MM.1S (cell line): ENCODE results near the gene SYNGR2.
"Not testable (repeated sequence)": the region's sequence is repeated elsewhere in the genome, so short reads cannot be mapped to it uniquely, and the experiment has no call there.

Experiments used
- DNase-seq: peaks from one replicate; pipeline ENCODE4 v3.0.0-alpha.2; 2015
- H2AFZ ChIP-seq: fragments of 300-600 bp; sonication (generic); 2 replicates; pipeline ENCODE4 v1.6.0; 2016; ENCODE audit warnings: antibody characterized with exemption, low read length
- H3F3A ChIP-seq: fragments of 300-600 bp; sonication (generic); 2 replicates; pipeline ENCODE4 v1.6.1; 2016; ENCODE audit warnings: mild to moderate bottlenecking, antibody characterized with exemption, low read length, moderate library complexity, mixed read lengths; ENCODE audit not compliant: insufficient read depth
- H3K27ac ChIP-seq: fragments of 300-600 bp; sonication (generic); 2 replicates; pipeline ENCODE4 v1.5.1; 2016; ENCODE audit warnings: mild to moderate bottlenecking, low read length
- H3K27me3 ChIP-seq: fragments of 300-600 bp; sonication (generic); replicated peaks from 2 replicates; pipeline ENCODE4 v1.6.0; 2016; ENCODE audit warnings: low read length; ENCODE audit not compliant: insufficient read depth
- H3K36me3 ChIP-seq: fragments of 300-600 bp; sonication (generic); replicated peaks from 2 replicates; pipeline ENCODE4 v1.6.1; 2016; ENCODE audit warnings: mild to moderate bottlenecking, low read length, mixed read lengths; ENCODE audit not compliant: insufficient read depth
- H3K4me1 ChIP-seq: fragments of 300-600 bp; sonication (generic); 2 replicates; pipeline ENCODE4 v1.6.1; 2016; ENCODE audit warnings: low read length, mixed read lengths
- H3K4me2 ChIP-seq: fragments of 300-600 bp; sonication (generic); 2 replicates; pipeline ENCODE4 v1.6.0; 2016; ENCODE audit warnings: low read depth, low read length
- H3K4me3 ChIP-seq: fragments of 300-600 bp; sonication (generic); 2 replicates; pipeline ENCODE4 v1.5.1; 2016; ENCODE audit warnings: low read length, mixed read lengths
- H3K79me2 ChIP-seq: fragments of 300-600 bp; sonication (generic); 2 replicates; pipeline ENCODE4 v1.6.1; 2016; ENCODE audit warnings: mixed run types, low read length, mixed read lengths
- H3K9ac ChIP-seq: fragments of 300-600 bp; sonication (generic); 2 replicates; pipeline ENCODE4 v1.6.1; 2016; ENCODE audit warnings: low read length, mixed read lengths
- H3K9me2 ChIP-seq: fragments of 300-600 bp; sonication (generic); replicated peaks from 2 replicates; pipeline ENCODE4 v1.6.1; 2016; ENCODE audit warnings: mild to moderate bottlenecking, low read length, mixed read lengths; ENCODE audit not compliant: insufficient read depth
- H3K9me3 ChIP-seq: fragments of 300-600 bp; sonication (generic); replicated peaks from 2 replicates; pipeline ENCODE4 v1.6.1; 2016; ENCODE audit warnings: mild to moderate bottlenecking, low read length, mixed read lengths; ENCODE audit not compliant: insufficient read depth
- H4K20me1 ChIP-seq: fragments of 300-600 bp; sonication (generic); 2 replicates; pipeline ENCODE4 v1.6.1; 2016; ENCODE audit warnings: mild to moderate bottlenecking, low read length, moderate library complexity, mixed read lengths; ENCODE audit not compliant: insufficient read depth
- CTCF ChIP-seq: fragments of 300-600 bp; sonication (generic); IDR thresholded peaks from 2 replicates; pipeline ENCODE4 v1.5.1; 2016; ENCODE audit warnings: antibody characterized with exemption, low read length, mixed read lengths
- EZH2 ChIP-seq: fragments of 300-600 bp; sonication (generic); optimal IDR thresholded peaks from 2 replicates; pipeline ENCODE3; 2017; ENCODE audit warnings: low read depth, mild to moderate bottlenecking, antibody characterized with exemption, low read length, mixed read lengths
- EZH2phosphoT487 ChIP-seq: fragments of 300-600 bp; sonication (generic); IDR thresholded peaks from 2 replicates; pipeline ENCODE4 v1.6.1; 2018; ENCODE audit warnings: antibody characterized with exemption, low read length

Gene SYNGR2

GRCh38 chr17:78138204-78139060 lies 29.9 kb upstream of the SYNGR2 start:
- Histone ChIP-seq H4K20me1 (0 out of 2 replicates have a peak, but pooled peaks cover 2% of the 10 kb centered on the region), H3K9me2 (no peaks in the 10 kb centered on the region), H3K9me3 (no peaks in the 10 kb centered on the region), H3K36me3 (peaks cover 4% of the 10 kb centered on the region; the same call in 1 of the 2 replicates), H3K27me3 (no peaks in the 10 kb centered on the region), H2AFZ (no peak overlapping the region), H3F3A (peaks cover 64% of the 10 kb centered on the region), H3K4me2 (no peak overlapping the region), H3K27ac (no peak overlapping the region), H3K9ac (no peak overlapping the region), H3K4me1 (peaks cover 33% of the 10 kb centered on the region), H3K79me2 (peaks cover 34% of the 10 kb centered on the region), H3K4me3 (no peak overlapping the region)
- DNase-seq: no peak
- TF ChIP-seq EZH2 (no peak), EZH2phosphoT487 (no peak), CTCF (no peak)

DNA sequence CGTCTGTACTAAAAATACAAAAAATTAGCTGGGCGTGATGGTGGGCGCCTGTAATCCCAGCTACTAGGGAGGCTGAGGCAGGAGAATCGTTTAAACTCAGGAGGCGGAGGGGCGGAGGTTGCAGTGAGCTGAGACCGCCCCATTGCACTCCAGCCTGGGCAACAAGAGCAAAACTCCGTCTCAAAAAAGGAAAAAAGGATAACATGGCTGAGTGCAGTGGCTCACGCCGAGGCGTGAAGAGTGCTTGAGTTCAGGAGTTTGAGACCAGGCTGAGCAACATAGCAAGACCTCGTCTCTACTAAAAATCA lies 28.6 kb upstream of the SYNGR2 start:
- not testable (repeated sequence) for DNase-seq, H3K4me2 ChIP-seq, H4K20me1 ChIP-seq, H2AFZ ChIP-seq, H3K27me3 ChIP-seq, H3K9ac ChIP-seq, H3K27ac ChIP-seq, H3K36me3 ChIP-seq, H3K4me3 ChIP-seq, H3K9me3 ChIP-seq, H3K9me2 ChIP-seq
- peaks cover 20% of the 10 kb centered on the region for H3K79me2 ChIP-seq
- peaks cover 78% of the 10 kb centered on the region for H3F3A ChIP-seq
- H3K4me1 ChIP-seq: peaks cover 41% of the 10 kb centered on the region

GRCh38 chr17:78140169-78141051 lies 28.0 kb upstream of the SYNGR2 start:
- Histone ChIP-seq H3K9me3 (no peaks in the 10 kb centered on the region), H3K4me1 (peaks cover 46% of the 10 kb centered on the region), H3K27me3 (no peaks in the 10 kb centered on the region), H4K20me1 (0 out of 2 replicates have a peak, but pooled peaks cover 2% of the 10 kb centered on the region), H3K9me2 (no peaks in the 10 kb centered on the region), H3K4me2 (no peak overlapping the region), H3K4me3 (no peak overlapping the region), H3K36me3 (no peaks in the 10 kb centered on the region), H3K27ac (no peak overlapping the region), H3K9ac (no peak overlapping the region), H3F3A (peaks cover 80% of the 10 kb centered on the region), H2AFZ (no peak overlapping the region), H3K79me2 (peaks cover 14% of the 10 kb centered on the region; the same call in 1 of the 2 replicates)
- TF ChIP-seq CTCF (no peak), EZH2 (no peak), EZH2phosphoT487 (no peak)
- DNase-seq: peak; percentile 96
